IMR-90 (cell line): ENCODE measurements around the gene SOX8. TPM values are rescaled to one million over a fixed set of nuclear protein-coding genes. Genes with fewer than 3 reads are reported as not detected.

Experiments used
- ATAC-seq: fragments of 200-7000 bp; cut with Tn5 transposase; 2 replicates; pipeline ENCODE4 v1.9.1; 2020; ENCODE audit warnings: low read depth, mild to moderate bottlenecking, moderate library complexity
- BruUV-seq: library from RNA; stranded (reverse); fragments of 400-500 nt; replicated peaks from 2 replicates; lab custom pipeline; 2021; lab: Mats Ljungman, UMichigan
- CTCF ChIA-PET: fragments of 300-600 bp; formaldehyde crosslinking; extraction: SDS; loops from one replicate; lab custom pipeline; 2021; ENCODE audit warnings: antibody characterized with exemption; lab: Yijun Ruan, JAX
- POLR2A ChIA-PET: fragments of 300-600 bp; sonication (Branson Sonifier 250); formaldehyde crosslinking; loops from one replicate; lab custom pipeline; 2022; ENCODE audit warnings: antibody characterized with exemption; ENCODE audit not compliant: unreplicated experiment; lab: Charles Lee
- DNase-seq: peaks from one replicate; pipeline ENCODE4 v3.0.0; 2013
- H2AFZ ChIP-seq: replicated peaks from 2 replicates; pipeline ENCODE3; 2013; ENCODE audit warnings: low read length, mild to moderate bottlenecking; ENCODE audit not compliant: poor library complexity
- H2AK5ac ChIP-seq: 2 replicates; pipeline ENCODE4 v1.6.1; 2013; ENCODE audit warnings: low read depth, low read length, inconsistent platforms
- H2AK9ac ChIP-seq: replicated peaks from 2 replicates; pipeline ENCODE3; 2013; ENCODE audit warnings: mild to moderate bottlenecking, low read depth, low read length, moderate library complexity; ENCODE audit not compliant: poor library complexity
- H2BK120ac ChIP-seq: 2 replicates; pipeline ENCODE4 v1.6.1; 2013; ENCODE audit warnings: low read depth, low read length, inconsistent platforms
- H2BK15ac ChIP-seq: 3 replicates; pipeline ENCODE4 v1.6.1; 2013; ENCODE audit warnings: low read depth, low read length, inconsistent platforms
- H2BK20ac ChIP-seq: 2 replicates; pipeline ENCODE4 v1.6.1; 2013; ENCODE audit warnings: low read depth, mild to moderate bottlenecking, inconsistent platforms, low read length, moderate library complexity
- H2BK5ac ChIP-seq: 2 replicates; pipeline ENCODE4 v1.6.1; 2013; ENCODE audit warnings: mild to moderate bottlenecking, low read depth, low read length, inconsistent platforms; ENCODE audit not compliant: poor library complexity, severe bottlenecking
- H3K14ac ChIP-seq: replicated peaks from 2 replicates; pipeline ENCODE4 v1.6.1; 2013; ENCODE audit warnings: low read depth, low read length, inconsistent platforms
- H3K18ac ChIP-seq: 2 replicates; pipeline ENCODE4 v1.6.1; 2013; ENCODE audit warnings: low read depth, low read length, control low read depth
- H3K23ac ChIP-seq: 2 replicates; pipeline ENCODE4 v1.6.1; 2013; ENCODE audit warnings: low read depth, low read length, inconsistent platforms
- H3K27ac ChIP-seq: 2 replicates; pipeline ENCODE4 v1.5.1; 2013; ENCODE audit warnings: mild to moderate bottlenecking, control low read depth, low read length; ENCODE audit not compliant: insufficient read depth
- H3K27me3 ChIP-seq: 2 replicates; pipeline ENCODE4 v1.6.1; 2013; ENCODE audit warnings: low read length; ENCODE audit not compliant: control insufficient read depth, insufficient read depth
- H3K36me3 ChIP-seq: 2 replicates; pipeline ENCODE4 v1.6.1; 2013; ENCODE audit warnings: low read length, mixed read lengths; ENCODE audit not compliant: control insufficient read depth, insufficient read depth
- H3K4ac ChIP-seq: 2 replicates; pipeline ENCODE4 v1.6.1; 2013; ENCODE audit warnings: low read depth, low read length, inconsistent platforms
- H3K4me1 ChIP-seq: 2 replicates; pipeline ENCODE4 v1.6.1; 2013; ENCODE audit warnings: low read length, mixed read lengths; ENCODE audit not compliant: control insufficient read depth, insufficient read depth
- H3K4me2 ChIP-seq: 2 replicates; pipeline ENCODE4 v1.6.1; 2013; ENCODE audit warnings: low read depth, mild to moderate bottlenecking, control low read depth, low read length, moderate library complexity
- H3K4me3 ChIP-seq: 2 replicates; pipeline ENCODE4 v1.5.1; 2013; ENCODE audit warnings: low read depth, mild to moderate bottlenecking, control low read depth, low read length, moderate library complexity; ENCODE audit not compliant: insufficient read depth
- H3K56ac ChIP-seq: 2 replicates; pipeline ENCODE4 v1.6.1; 2013; ENCODE audit warnings: low read length, inconsistent platforms; ENCODE audit not compliant: insufficient read depth; ENCODE audit errors: extremely low read depth
- H3K79me1 ChIP-seq, 2 experiments: 2 replicates each; pipeline ENCODE4 v1.6.1; 2013; ENCODE audit warnings: low read length in 2 of 2, inconsistent platforms in 1 of 2, low read depth in 1 of 2
- H3K9ac ChIP-seq: 2 replicates; pipeline ENCODE4 v1.6.1; 2013; ENCODE audit warnings: low read depth, low read length, control low read depth
- H3K9me1 ChIP-seq: 2 replicates; pipeline ENCODE4 v1.6.1; 2013; ENCODE audit warnings: low read length, inconsistent platforms; ENCODE audit not compliant: insufficient read depth
- H3K9me3 ChIP-seq: 2 replicates; pipeline ENCODE4 v1.6.1; 2013; ENCODE audit warnings: low read length; ENCODE audit not compliant: control insufficient read depth, insufficient read depth
- H4K20me1 ChIP-seq: 2 replicates; pipeline ENCODE4 v1.6.1; 2013; ENCODE audit warnings: low read length, inconsistent platforms; ENCODE audit not compliant: insufficient read depth
- H4K5ac ChIP-seq: 2 replicates; pipeline ENCODE4 v1.6.1; 2013; ENCODE audit warnings: mild to moderate bottlenecking, low read depth, low read length, control low read depth
- H4K8ac ChIP-seq, 2 experiments: 2 replicates each; pipeline ENCODE4 v1.6.1; 2013; ENCODE audit warnings: low read depth in 2 of 2, low read length in 2 of 2, control low read depth in 1 of 2, inconsistent platforms in 1 of 2
- H4K91ac ChIP-seq: 2 replicates; pipeline ENCODE4 v1.6.1; 2013; ENCODE audit warnings: low read depth, low read length, inconsistent platforms; ENCODE audit not compliant: insufficient read depth
- BHLHE40 ChIP-seq: fragments of 150-350 bp; IDR thresholded peaks from 2 replicates; pipeline ENCODE4 v1.6.1; 2016; ENCODE audit warnings: mild to moderate bottlenecking, low read depth, low read length
- MAFK ChIP-seq: IDR thresholded peaks from 2 replicates; pipeline ENCODE4 v1.6.1; 2012; ENCODE audit warnings: low read depth, low read length, improper control_type of control experiment
- MAZ ChIP-seq: IDR thresholded peaks from 2 replicates; pipeline ENCODE4 v1.6.1; 2012; ENCODE audit warnings: low read depth, mild to moderate bottlenecking, low read length, improper control_type of control experiment, moderate library complexity, borderline replicate concordance
- NFE2L2 ChIP-seq: fragments of 150-350 bp; IDR thresholded peaks from 2 replicates; pipeline ENCODE4 v1.6.1; 2016; ENCODE audit warnings: low read depth, mild to moderate bottlenecking, low read length
- RAD21 ChIP-seq: IDR thresholded peaks from 2 replicates; pipeline ENCODE4 v1.6.1; 2012; ENCODE audit warnings: low read length, improper control_type of control experiment
- RCOR1 ChIP-seq: IDR thresholded peaks from 2 replicates; pipeline ENCODE4 v1.6.1; 2012; ENCODE audit warnings: mild to moderate bottlenecking, low read length, improper control_type of control experiment; ENCODE audit not compliant: insufficient replicate concordance
- RFX5 ChIP-seq: IDR thresholded peaks from 2 replicates; pipeline ENCODE4 v1.8.0; 2012; ENCODE audit warnings: low read depth, mild to moderate bottlenecking, low read length, moderate library complexity
- WGBS, 2 experiments: methylation state at CpG; one replicate each; pipeline versions ENCODE4 v1.1.5 to v1.1.7; 2013; ENCODE audit warnings: missing lambda C conversion rate in 2 of 2; ENCODE audit not compliant: insufficient read length in 1 of 2; ENCODE audit errors: extremely low coverage in 2 of 2; 5-methylcytosine and 5-hydroxymethylcytosine counted together
- dilution Hi-C: fragments of 300-500 bp; cut with HindIII; formaldehyde crosslinking; loops from one replicate; pipeline ENCODE4 v1.14.3; 2018; ENCODE audit warnings: low sequenced_read_pairs; ENCODE audit not compliant: unreplicated experiment
- in situ Hi-C: fragments of 300-500 bp; cut with MboI; formaldehyde crosslinking; loops from 3 replicates; pipeline ENCODE4 v1.14.3; 2019; ENCODE audit warnings: low sequenced_read_pairs, inconsistent platforms, mixed read lengths
- intact Hi-C: fragments of 100-400 bp; cut with micrococcal nuclease; formaldehyde crosslinking; loops from 2 replicates; pipeline ENCODE4 v1.10.0; 2022
- polyA plus RNA-seq, 3 experiments: library from polyadenylated mRNA; depleted of rRNA; stranded (reverse); fragments of >200 nt; gene quantifications; 2 replicates each; pipeline ENCODE4 v1.2.3, GENCODE V29; 2012; ENCODE audit warnings: low replicate concordance in 1 of 3
- total RNA-seq: library from RNA; depleted of rRNA; stranded (reverse); fragments of >200 nt; gene quantifications from 2 replicates; pipeline ENCODE4 v1.2.3, GENCODE V29; 2012
- TF ChIP-seq, protein P1 (sequence below): fragments of 150-350 bp; IDR thresholded peaks from 2 replicates; pipeline ENCODE4 v1.6.1; 2016; ENCODE audit warnings: low read depth, mild to moderate bottlenecking, low read length, moderate library complexity, borderline replicate concordance
- TF ChIP-seq, protein P2 (sequence below): fragments of 150-350 bp; IDR thresholded peaks from 2 replicates; pipeline ENCODE4 v1.6.1; 2017; ENCODE audit warnings: mild to moderate bottlenecking, antibody characterized with exemption, low read length, low read depth

SOX8 gene
- total and polyA plus RNA-seq, 2 of the 4 experiments (the other 2 are of a cell fraction), result under 0.01 to 0.26 TPM

DNA sequence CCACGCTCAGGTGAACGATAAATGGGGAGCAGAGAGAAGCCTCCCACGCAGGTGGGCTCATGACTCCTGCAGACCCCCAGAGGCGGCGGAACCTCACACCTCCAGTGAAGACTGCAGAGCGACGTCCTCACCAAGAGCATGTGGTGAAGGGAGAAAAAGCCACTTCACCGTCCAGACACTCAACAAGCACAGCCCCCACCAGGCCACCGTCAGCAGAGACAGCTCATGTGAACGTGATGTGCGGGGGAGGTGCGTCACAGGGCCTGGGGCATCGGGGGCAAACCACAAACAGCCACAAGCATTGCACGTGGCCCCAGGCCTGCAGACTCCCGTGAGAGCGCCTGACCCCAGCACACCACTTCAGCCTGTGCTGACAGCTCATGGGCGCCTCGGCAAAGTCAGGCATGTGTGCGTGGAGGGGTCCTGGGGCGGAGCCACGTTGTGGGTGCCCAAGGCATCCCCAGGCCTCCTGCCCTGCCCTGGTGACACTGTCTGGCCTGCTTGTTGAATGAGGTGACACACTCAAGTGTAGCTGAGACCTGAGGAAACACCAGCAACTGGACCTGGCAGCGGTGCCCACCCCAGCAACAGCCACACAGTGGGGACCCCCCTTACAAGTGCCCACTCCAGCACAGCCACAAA is 29.8 kb upstream of the SOX8 start:
- ATAC-seq, result 0 out of 2 replicates have a peak, but pooled peaks have one; percentile 21
- peak; percentile 70 for DNase-seq
- no peaks in the 10 kb centered on the region for H3K9me3 ChIP-seq
- H3K4me1 ChIP-seq, result no peaks in the 10 kb centered on the region
- no peak overlapping the region for H3K18ac ChIP-seq
- POLR2A ChIA-PET, result no interaction called here
- H2BK20ac ChIP-seq, result no peak overlapping the region
- H3K79me1 ChIP-seq, result peaks cover 0 to 6% of the 10 kb centered on the region in 2 experiments; a peak in 2 of 4 replicates
- no peak overlapping the region for H2BK15ac ChIP-seq
- H2BK120ac ChIP-seq, result no peak overlapping the region
- no peak overlapping the region for H3K4ac ChIP-seq
- no peak overlapping the region for H2BK5ac ChIP-seq
- no peak overlapping the region for H2AK5ac ChIP-seq
- H3K23ac ChIP-seq, result no peak overlapping the region
- no peaks in the 10 kb centered on the region; the same call in none of the 2 replicates for H4K20me1 ChIP-seq
- TF ChIP-seq NFE2L2 (no peak), RFX5 (no peak), RAD21 (no peak), MAFK (no peak), MAZ (peak; percentile 64), RCOR1 (peak; percentile 32), BHLHE40 (peak; percentile 99)
- TF ChIP-seq, protein P1, sequence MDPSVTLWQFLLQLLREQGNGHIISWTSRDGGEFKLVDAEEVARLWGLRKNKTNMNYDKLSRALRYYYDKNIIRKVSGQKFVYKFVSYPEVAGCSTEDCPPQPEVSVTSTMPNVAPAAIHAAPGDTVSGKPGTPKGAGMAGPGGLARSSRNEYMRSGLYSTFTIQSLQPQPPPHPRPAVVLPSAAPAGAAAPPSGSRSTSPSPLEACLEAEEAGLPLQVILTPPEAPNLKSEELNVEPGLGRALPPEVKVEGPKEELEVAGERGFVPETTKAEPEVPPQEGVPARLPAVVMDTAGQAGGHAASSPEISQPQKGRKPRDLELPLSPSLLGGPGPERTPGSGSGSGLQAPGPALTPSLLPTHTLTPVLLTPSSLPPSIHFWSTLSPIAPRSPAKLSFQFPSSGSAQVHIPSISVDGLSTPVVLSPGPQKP, result no peak
- TF ChIP-seq, protein P2, sequence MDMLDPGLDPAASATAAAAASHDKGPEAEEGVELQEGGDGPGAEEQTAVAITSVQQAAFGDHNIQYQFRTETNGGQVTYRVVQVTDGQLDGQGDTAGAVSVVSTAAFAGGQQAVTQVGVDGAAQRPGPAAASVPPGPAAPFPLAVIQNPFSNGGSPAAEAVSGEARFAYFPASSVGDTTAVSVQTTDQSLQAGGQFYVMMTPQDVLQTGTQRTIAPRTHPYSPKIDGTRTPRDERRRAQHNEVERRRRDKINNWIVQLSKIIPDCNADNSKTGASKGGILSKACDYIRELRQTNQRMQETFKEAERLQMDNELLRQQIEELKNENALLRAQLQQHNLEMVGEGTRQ, result peak; percentile 21; the same call in 1 of the 2 replicates
- no peak overlapping the region for H3K4me2 ChIP-seq
- no peaks in the 10 kb centered on the region for H3K27me3 ChIP-seq
- no peak overlapping the region for H2AK9ac ChIP-seq
- H3K14ac ChIP-seq, result no peak overlapping the region
- no peaks in the 10 kb centered on the region for H3K9me1 ChIP-seq
- H4K8ac ChIP-seq, result no peak overlapping the region
- no peak overlapping the region for H2AFZ ChIP-seq
- no peak overlapping the region for H3K56ac ChIP-seq
- no peak overlapping the region for H3K4me3 ChIP-seq
- CTCF ChIA-PET, result no interaction called here
- WGBS, 2 experiments, result 71% methylated on average over 6 of the region's 22 CpGs; no CpG with 5 or more reads in 1 of the 2 experiments
- H3K9ac ChIP-seq, result no peak overlapping the region
- dilution Hi-C loops, result no loop called here
- in situ Hi-C loops, result no loop called here
- H3K27ac ChIP-seq, result no peak overlapping the region
- peaks cover 10% of the 10 kb centered on the region for H3K36me3 ChIP-seq
- no peak overlapping the region for H4K91ac ChIP-seq
- H4K5ac ChIP-seq, result no peak overlapping the region
- no TSS peak for BruUV-seq
- intact Hi-C loops, result no loop called here
